ENCODE results near the gene GBF1. TPM values are rescaled to one million over a fixed set of nuclear protein-coding genes. Genes with fewer than 3 reads are reported as not detected.

The GBF1 gene
- total and polyA plus RNA-seq, 2 of the 13 experiments (the other 11 are each of a cell fraction or from before 2014, with no cell fraction given), result 17.1 to 21.9 TPM

- no peak for TF ChIP-seq ZMYM3 (CRISPR knock-in tag; IDR thresholded peaks at IDR 0.05)
- no peak for TF ChIP-seq RXRB (CRISPR knock-in tag; IDR thresholded peaks at IDR 0.05; ENCODE audit: borderline replicate concordance)
- peak; percentile 1; the same call in 1 of the 2 replicates for TF ChIP-seq ZNF232 (CRISPR knock-in tag; IDR thresholded peaks at IDR 0.05; ENCODE audit: borderline replicate concordance)
Observed at GRCh38 chr10:102421507-102421756, 176.1 kb downstream of the GBF1 start (continued).

- intact Hi-C loops (cut with micrococcal nuclease; ENCODE audit: unreplicated experiment), result loop anchor here (1.0 to 5.0 kb wide), 4 partner anchors 9 to 55 kb away; partner anchors contain the start of gene NFKB2
- H3K9me3 ChIP-seq (ENCODE audit: low read length), result no peaks in the 10 kb centered on the region
- peak overlapping the region; percentile 87 for H3K27ac ChIP-seq (ENCODE audit: extremely low read length, insufficient read depth, low read length)
- CTCF ChIA-PET (ENCODE audit: low intra/inter-chr PET ratio, low total read pairs), result interaction anchor here (0.8 to 1.7 kb wide), 3 partner anchors 28 to 193 kb away, joined by 5 to 8 read pairs (median 5); no protein-coding TSS in a partner anchor
- H3K4me1 ChIP-seq (ENCODE audit: insufficient read depth, low read length), result peaks cover 30% of the 10 kb centered on the region
- H3K79me2 ChIP-seq (ENCODE audit: insufficient read depth, low read length), result no peaks in the 10 kb centered on the region
- peak overlapping the region; percentile 79 to 97 (median 84) for H3K4me3 ChIP-seq (replicated peaks in 1 of 3; ENCODE audit: insufficient read depth in 1 of 3, low read depth in 2 of 3, low read length in 3 of 3)
- H3K9ac ChIP-seq (ENCODE audit: insufficient read depth, low read depth, low read length), result peak overlapping the region; percentile 77
- ATAC-seq (peak; percentile 28), FAIRE-seq (no peak), DNase-seq (ENCODE audit: low spot score) (peak; percentile 28)
- H3K27me3 ChIP-seq (ENCODE audit: control insufficient read depth in 1 of 2, insufficient read depth in 2 of 2, low read length in 2 of 2), result peaks cover 0 to 1% of the 10 kb centered on the region in 2 experiments; a peak in 2 of 5 replicates
- 2% methylated on average over 9 of the region's 62 CpGs for WGBS (ENCODE audit: low lambda C conversion rate)
- BruUV-seq (replicated peaks), result TSS peak; percentile 77
- peak overlapping the region; percentile 98 for H3K4me2 ChIP-seq (ENCODE audit: low read depth, low read length)
- POLR2A ChIA-PET, result interaction anchor here (1.0 to 5.3 kb wide), 12 partner anchors 9 to 190 kb away, joined by 3 to 135 read pairs (median 6); partner anchors contain the start of genes C10orf95, CUEDC2, GBF1 and NFKB2
- in situ Hi-C loops (cut with HindIII; ENCODE audit: extremely low pct_ligation_motif_present, low pct_unique_long_range_greater_than_20kb), result loop anchor here (5.0 kb wide), 1 partner anchor 40 kb away; no protein-coding TSS in a partner anchor
- H2AFZ ChIP-seq (ENCODE audit: low read length), result no peak overlapping the region
- no peaks in the 10 kb centered on the region for H4K20me1 ChIP-seq (ENCODE audit: insufficient read depth, low read length)
- peaks cover 1 to 14% of the 10 kb centered on the region in 2 experiments; a peak in 3 of 5 replicates for H3K36me3 ChIP-seq (replicated peaks in 1 of 2; ENCODE audit: control insufficient read depth in 1 of 2, insufficient read depth in 2 of 2, low read length in 2 of 2)
- TF ChIP-seq, protein P1, sequence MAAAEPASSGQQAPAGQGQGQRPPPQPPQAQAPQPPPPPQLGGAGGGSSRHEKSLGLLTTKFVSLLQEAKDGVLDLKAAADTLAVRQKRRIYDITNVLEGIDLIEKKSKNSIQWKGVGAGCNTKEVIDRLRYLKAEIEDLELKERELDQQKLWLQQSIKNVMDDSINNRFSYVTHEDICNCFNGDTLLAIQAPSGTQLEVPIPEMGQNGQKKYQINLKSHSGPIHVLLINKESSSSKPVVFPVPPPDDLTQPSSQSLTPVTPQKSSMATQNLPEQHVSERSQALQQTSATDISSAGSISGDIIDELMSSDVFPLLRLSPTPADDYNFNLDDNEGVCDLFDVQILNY (CRISPR knock-in tag; conservative IDR thresholded peaks at IDR 0.05), result peak; percentile 40; the same call in 1 of the 2 replicates
- no peak for TF ChIP-seq ZNF598 (CRISPR knock-in tag; IDR thresholded peaks at IDR 0.05; ENCODE audit: borderline replicate concordance)
- TF ChIP-seq ZNF749 (CRISPR knock-in tag; IDR thresholded peaks at IDR 0.05; ENCODE audit: borderline replicate concordance), result no peak
- TF ChIP-seq, protein P2, sequence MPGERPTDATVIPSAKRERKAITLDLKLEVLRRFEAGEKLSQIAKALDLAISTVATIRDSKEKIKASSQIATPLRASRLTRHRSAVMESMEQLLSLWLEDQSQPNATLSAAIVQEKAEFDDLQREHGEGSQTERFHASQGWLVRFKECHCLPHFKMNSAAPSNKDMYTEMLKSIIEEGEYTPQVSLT (CRISPR knock-in tag; IDR thresholded peaks at IDR 0.05; ENCODE audit: borderline replicate concordance, low read depth), result no peak
- no peak for TF ChIP-seq ETV5 (CRISPR knock-in tag; IDR thresholded peaks at IDR 0.05; ENCODE audit: borderline replicate concordance)
- TF ChIP-seq ZNF263 (CRISPR knock-in tag; IDR thresholded peaks at IDR 0.05), result no peak
- peak; percentile 65; the same call in 1 of the 2 replicates for TF ChIP-seq ZNF768 (CRISPR knock-in tag; IDR thresholded peaks at IDR 0.05)
- TF ChIP-seq NFE2L1 (CRISPR knock-in tag; IDR thresholded peaks at IDR 0.05; ENCODE audit: borderline replicate concordance), result 0 out of 2 replicates have a peak, but pooled peaks have one; percentile 53
- TF ChIP-seq ZNF501 (CRISPR knock-in tag; IDR thresholded peaks at IDR 0.05), result peak; percentile 12; the same call in 1 of the 2 replicates
- 0 out of 2 replicates have a peak, but pooled peaks have one; percentile 28 for TF ChIP-seq ARNT2 (CRISPR knock-in tag; IDR thresholded peaks at IDR 0.05; ENCODE audit: low read depth)
- TF ChIP-seq ZC3H13 (CRISPR knock-in tag; IDR thresholded peaks at IDR 0.05), result peak; percentile 3; the same call in 1 of the 2 replicates
- TF ChIP-seq ZNF850 (CRISPR knock-in tag; conservative IDR thresholded peaks at IDR 0.05), result 0 out of 2 replicates have a peak, but pooled peaks have one; percentile 26
- no peak for TF ChIP-seq NR2F6 (IDR thresholded peaks at IDR 0.05)
- TF ChIP-seq NR2F6 (CRISPR knock-in tag; IDR thresholded peaks at IDR 0.05), result no peak
Observed at GRCh38 chr10:102421757-102422512, 176.6 kb downstream of the GBF1 start.
